Mesenchymal stem cell (in vitro differentiated cells and primary cell): ENCODE results near the gene BICD1.

Experiments used
- DNase-seq: peaks from one replicate; pipeline ENCODE4 v3.0.0-alpha.2; 2013
- H2AFZ ChIP-seq: one replicate; pipeline ENCODE4 v1.6.1; 2013; ENCODE audit warnings: low read depth, mild to moderate bottlenecking, control low read depth, inconsistent platforms, low read length, moderate library complexity
- H2AK5ac ChIP-seq: 2 replicates; pipeline ENCODE4 v1.6.1; 2013; ENCODE audit warnings: low read length, moderate library complexity, mild to moderate bottlenecking, inconsistent platforms; ENCODE audit not compliant: severe bottlenecking
- H2BK120ac ChIP-seq: one replicate; pipeline ENCODE4 v1.6.1; 2013; ENCODE audit warnings: low read depth, mild to moderate bottlenecking, inconsistent platforms, low read length, moderate library complexity
- H2BK12ac ChIP-seq, 2 experiments: one replicate each; pipeline ENCODE4 v1.6.1; 2013; ENCODE audit warnings: inconsistent platforms in 2 of 2, low read length in 2 of 2, mild to moderate bottlenecking in 2 of 2, moderate library complexity in 2 of 2, control low read depth in 1 of 2
- H2BK15ac ChIP-seq: one replicate; pipeline ENCODE4 v1.6.1; 2013; ENCODE audit warnings: mild to moderate bottlenecking, low read depth, inconsistent platforms; ENCODE audit not compliant: poor library complexity, severe bottlenecking
- H2BK5ac ChIP-seq: 2 replicates; pipeline ENCODE4 v1.6.1; 2013; ENCODE audit warnings: low read depth, mild to moderate bottlenecking, low read length, control low read depth, inconsistent platforms; ENCODE audit not compliant: poor library complexity, severe bottlenecking
- H3K14ac ChIP-seq, 2 experiments: one replicate each; pipeline ENCODE4 v1.6.1; 2013; ENCODE audit warnings: inconsistent platforms in 2 of 2, low read length in 2 of 2, control low read depth in 1 of 2, mild to moderate bottlenecking in 1 of 2, moderate library complexity in 1 of 2
- H3K18ac ChIP-seq, 2 experiments: one replicate each; pipeline ENCODE4 v1.6.1; 2013; ENCODE audit warnings: inconsistent platforms in 2 of 2, low read length in 2 of 2, control low read depth in 1 of 2, low read depth in 1 of 2, mild to moderate bottlenecking in 1 of 2
- H3K23ac ChIP-seq, 2 experiments: one replicate each; pipeline ENCODE4 v1.6.1; 2013; ENCODE audit warnings: inconsistent platforms in 2 of 2, low read length in 2 of 2, mild to moderate bottlenecking in 2 of 2, moderate library complexity in 2 of 2, control low read depth in 1 of 2
- H3K27ac ChIP-seq: 2 replicates; pipeline ENCODE4 v1.5.1; 2013; ENCODE audit warnings: mild to moderate bottlenecking, moderate library complexity, low read length, control low read depth, inconsistent platforms; ENCODE audit not compliant: poor library complexity, severe bottlenecking
- H3K27me3 ChIP-seq, 2 experiments: 2 replicates each; pipeline versions ENCODE4 v1.6.1 to v1.7.0; 2013; ENCODE audit warnings: low read length in 2 of 2, mild to moderate bottlenecking in 2 of 2, moderate library complexity in 2 of 2, control low read depth in 1 of 2, inconsistent platforms in 1 of 2; ENCODE audit not compliant: control insufficient read depth in 1 of 2, insufficient read depth in 1 of 2
- H3K36me3 ChIP-seq, 2 experiments: 2 replicates each; pipeline versions ENCODE4 v1.6.1 to v1.7.0; 2013; ENCODE audit warnings: low read length in 2 of 2, control low read depth in 1 of 2, inconsistent platforms in 1 of 2, low read depth in 1 of 2, mild to moderate bottlenecking in 1 of 2; ENCODE audit not compliant: insufficient read depth in 2 of 2, control insufficient read depth in 1 of 2
- H3K4ac ChIP-seq, 2 experiments: one replicate each; pipeline ENCODE4 v1.6.1; 2013; ENCODE audit warnings: inconsistent platforms in 2 of 2, low read length in 2 of 2, mild to moderate bottlenecking in 2 of 2, moderate library complexity in 2 of 2, control low read depth in 1 of 2, low read depth in 1 of 2
- H3K4me1 ChIP-seq: 2 replicates; pipeline ENCODE4 v1.6.1; 2013; ENCODE audit warnings: low read depth, low read length, control low read depth; ENCODE audit not compliant: control insufficient read depth, insufficient read depth
- H3K4me2 ChIP-seq: 2 replicates; pipeline ENCODE4 v1.6.1; 2013; ENCODE audit warnings: low read length, mild to moderate bottlenecking, inconsistent platforms; ENCODE audit not compliant: poor library complexity, severe bottlenecking
- H3K4me3 ChIP-seq, 2 experiments: 2 replicates each; pipeline versions ENCODE4 v1.5.1 to v1.7.0; 2013; ENCODE audit warnings: low read length in 2 of 2, mild to moderate bottlenecking in 2 of 2, control low read depth in 1 of 2, low read depth in 1 of 2; ENCODE audit not compliant: insufficient read depth in 1 of 2
- H3K79me1 ChIP-seq: replicated peaks from 2 replicates; pipeline ENCODE4 v1.6.1; 2013; ENCODE audit warnings: mild to moderate bottlenecking, control low read depth, low read length, inconsistent platforms; ENCODE audit not compliant: poor library complexity, severe bottlenecking
- H3K9ac ChIP-seq: 2 replicates; pipeline ENCODE4 v1.7.0; 2013; ENCODE audit warnings: mild to moderate bottlenecking, low read length, moderate library complexity
- H3K9me3 ChIP-seq: 2 replicates; pipeline ENCODE4 v1.7.0; 2013; ENCODE audit warnings: mild to moderate bottlenecking, low read length; ENCODE audit not compliant: control insufficient read depth
- H4K8ac ChIP-seq: one replicate; pipeline ENCODE4 v1.6.1; 2013; ENCODE audit warnings: inconsistent platforms, mild to moderate bottlenecking, low read length, moderate library complexity
- H4K91ac ChIP-seq: one replicate; pipeline ENCODE4 v1.6.1; 2013; ENCODE audit warnings: mild to moderate bottlenecking, low read length, inconsistent platforms
- WGBS: methylation state at CpG from one replicate; pipeline ENCODE4 v1.1.7; 2013; ENCODE audit warnings: mixed read lengths; 5-methylcytosine and 5-hydroxymethylcytosine counted together

BICD1 gene

GRCh38 chr12:32402170-32402569 lies 295.5 kb downstream of the BICD1 start:
- DNase-seq: no peak
- Histone ChIP-seq H3K9me3 (no peaks in the 10 kb centered on the region), H3K9ac (no peak overlapping the region), H3K36me3 (peaks cover 0 to 3% of the 10 kb centered on the region in 2 experiments), H2BK120ac (no peak overlapping the region), H3K4me1 (peaks cover 4% of the 10 kb centered on the region), H3K27ac (no peak overlapping the region), H4K8ac (no peak overlapping the region), H3K18ac (no peak overlapping the region), H2AFZ (no peak overlapping the region), H3K4me3 (no peak overlapping the region), H3K27me3 (peaks cover 0 to 41% of the 10 kb centered on the region in 2 experiments), H3K4ac (no peak overlapping the region), H2BK12ac (no peak overlapping the region), H4K91ac (no peak overlapping the region), H3K14ac (no peak overlapping the region), H2BK15ac (no peak overlapping the region), H3K23ac (no peak overlapping the region), H2BK5ac (no peak overlapping the region), H3K4me2 (no peak overlapping the region), H3K79me1 (peaks cover 12% of the 10 kb centered on the region), H2AK5ac (no peak overlapping the region)
- 95% methylated on average over 10 of the region's 10 CpGs for WGBS

GRCh38 chr12:32402946-32403345 lies 296.3 kb downstream of the BICD1 start:
- no peak overlapping the region for H3K27ac ChIP-seq
- no peak overlapping the region for H2BK12ac ChIP-seq
- peaks cover 0 to 3% of the 10 kb centered on the region in 2 experiments for H3K36me3 ChIP-seq
- H3K23ac ChIP-seq: no peak overlapping the region
- H2BK120ac ChIP-seq: no peak overlapping the region
- no peak overlapping the region for H3K14ac ChIP-seq
- no peak overlapping the region for H3K9ac ChIP-seq
- WGBS: 25% methylated on average over 1 of the region's 1 CpG
- no peak overlapping the region for H3K4ac ChIP-seq
- H3K18ac ChIP-seq: no peak overlapping the region
- H3K4me2 ChIP-seq: no peak overlapping the region
- no peak overlapping the region for H2AFZ ChIP-seq
- H3K4me3 ChIP-seq: no peak overlapping the region
- no peak overlapping the region for H4K8ac ChIP-seq
- no peak overlapping the region for H2AK5ac ChIP-seq
- DNase-seq: no peak
- H3K4me1 ChIP-seq: peaks cover 4% of the 10 kb centered on the region
- H3K9me3 ChIP-seq: no peaks in the 10 kb centered on the region
- no peak overlapping the region for H4K91ac ChIP-seq
- no peak overlapping the region for H2BK5ac ChIP-seq
- peaks cover 16% of the 10 kb centered on the region for H3K79me1 ChIP-seq
- no peak overlapping the region for H2BK15ac ChIP-seq
- H3K27me3 ChIP-seq: peaks cover 0 to 39% of the 10 kb centered on the region in 2 experiments

DNA sequence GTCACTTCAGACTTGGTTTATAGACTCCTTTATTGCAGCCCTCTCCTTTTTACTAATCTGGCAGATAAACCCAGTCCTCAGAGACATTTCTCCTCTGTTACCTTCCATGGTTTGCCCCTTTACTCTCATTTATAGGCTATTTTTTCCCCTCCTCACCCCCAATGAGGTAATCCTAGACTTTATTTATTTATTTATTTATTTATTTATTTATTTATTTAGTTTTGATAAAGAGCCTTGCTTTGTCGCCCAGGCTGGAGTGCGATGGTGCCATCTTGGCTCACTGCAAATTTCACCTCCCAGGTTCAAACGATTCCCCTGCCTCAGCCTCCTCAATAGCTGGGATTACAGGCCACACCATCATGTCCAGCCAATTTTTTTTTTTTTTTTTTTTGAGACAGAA lies 301.1 kb downstream of the BICD1 start:
- Histone ChIP-seq H2AK5ac (no peak overlapping the region), H3K23ac (no peak overlapping the region), H3K4me2 (no peak overlapping the region), H3K79me1 (peaks cover 22% of the 10 kb centered on the region), H3K18ac (no peak overlapping the region), H4K91ac (no peak overlapping the region), H4K8ac (no peak overlapping the region), H2BK12ac (no peak overlapping the region), H3K4me1 (no peaks in the 10 kb centered on the region), H2BK120ac (no peak overlapping the region), H2AFZ (no peak overlapping the region), H3K36me3 (no peaks in the 10 kb centered on the region), H3K4me3 (no peak overlapping the region), H3K14ac (no peak overlapping the region), H3K27me3 (peaks cover 0 to 8% of the 10 kb centered on the region in 2 experiments), H3K4ac (no peak overlapping the region), H3K9me3 (no peaks in the 10 kb centered on the region), H3K27ac (no peak overlapping the region), H2BK15ac (no peak overlapping the region), H3K9ac (no peak overlapping the region), H2BK5ac (no peak overlapping the region)
- DNase-seq: no peak
- WGBS: over 99% methylated on average over 3 of the region's 3 CpGs

- no peak overlapping the region for H3K18ac ChIP-seq
- no peak overlapping the region for H3K4ac ChIP-seq
- H4K8ac ChIP-seq: no peak overlapping the region
- H2BK12ac ChIP-seq: no peak overlapping the region
- DNase-seq: no peak
- H2BK15ac ChIP-seq: no peak overlapping the region
- H3K27me3 ChIP-seq: no peaks in the 10 kb centered on the region
- no peak overlapping the region for H3K27ac ChIP-seq
- H3K36me3 ChIP-seq: no peaks in the 10 kb centered on the region
- H3K79me1 ChIP-seq: peaks cover 20% of the 10 kb centered on the region
- H3K14ac ChIP-seq: no peak overlapping the region
- no peak overlapping the region for H4K91ac ChIP-seq
- no peak overlapping the region for H2BK120ac ChIP-seq
- H3K4me2 ChIP-seq: no peak overlapping the region
- no peak overlapping the region for H2AK5ac ChIP-seq
- H3K9me3 ChIP-seq: no peaks in the 10 kb centered on the region
- H3K4me1 ChIP-seq: no peaks in the 10 kb centered on the region
- 92% methylated on average over 1 of the region's 3 CpGs for WGBS
- no peak overlapping the region for H2BK5ac ChIP-seq
- H3K4me3 ChIP-seq: no peak overlapping the region
- no peak overlapping the region for H2AFZ ChIP-seq
- H3K23ac ChIP-seq: no peak overlapping the region
- H3K9ac ChIP-seq: no peak overlapping the region
These were observed 306.8 kb downstream of the BICD1 start for GRCh38 chr12:32413412-32413811.
